Caco-2 (cell line): ENCODE measurements around the gene OSBPL8. TPM values are rescaled to one million over a fixed set of nuclear protein-coding genes. Genes with fewer than 3 reads are reported as not detected.

ENCODE experiments used
- BruUV-seq: library from RNA; stranded (reverse); fragments of 400-500 nt; replicated peaks from 2 replicates; lab custom pipeline; 2021; lab: Mats Ljungman, UMichigan
- CTCF ChIA-PET: fragments of 300-600 bp; sonication (Branson Sonifier 250); formaldehyde crosslinking; loops from one replicate; lab custom pipeline; 2022; ENCODE audit warnings: antibody characterized with exemption; lab: Charles Lee
- POLR2A ChIA-PET: fragments of 300-600 bp; sonication (Branson Sonifier 250); formaldehyde crosslinking; loops from one replicate; lab custom pipeline; 2022; ENCODE audit warnings: antibody characterized with exemption; lab: Charles Lee
- DNase-seq, 2 experiments: peaks; one replicate each; pipeline versions ENCODE4 v3.0.0 to v3.0.0-alpha.2; 2020 to 2022
- H3K27me3 ChIP-seq: replicated peaks from 2 replicates; pipeline ENCODE4 v1.6.0; 2011; ENCODE audit warnings: low read length; ENCODE audit not compliant: control insufficient read depth, insufficient read depth
- H3K36me3 ChIP-seq: 2 replicates; pipeline ENCODE4 v1.5.1; 2011; ENCODE audit warnings: low read length; ENCODE audit not compliant: control insufficient read depth, insufficient read depth
- H3K4me1 ChIP-seq: fragments of 250-450 bp; sonication (Bioruptor Pico); 2 replicates; pipeline ENCODE4 v1.5.1; 2020; ENCODE audit warnings: mild to moderate bottlenecking
- H3K4me3 ChIP-seq: 2 replicates; pipeline ENCODE4 v1.5.1; 2011; ENCODE audit warnings: low read depth, mild to moderate bottlenecking, control low read depth, low read length
- H3K9me3 ChIP-seq: fragments of 250-450 bp; sonication (Bioruptor Pico); 2 replicates; pipeline ENCODE4 v1.5.1; 2020; ENCODE audit warnings: mild to moderate bottlenecking, moderate library complexity
- H3K27ac Mint-ChIP-seq: one replicate; pipeline ENCODE4 v1.8.0; 2022; ENCODE audit warnings: mixed read lengths; ENCODE audit not compliant: unreplicated experiment
- H3K27me3 Mint-ChIP-seq: one replicate; pipeline ENCODE4 v1.8.0; 2022; ENCODE audit warnings: mixed read lengths; ENCODE audit not compliant: insufficient read depth, unreplicated experiment
- H3K36me3 Mint-ChIP-seq: one replicate; pipeline ENCODE4 v1.8.0; 2022; ENCODE audit warnings: mild to moderate bottlenecking, mixed read lengths; ENCODE audit not compliant: insufficient read depth, unreplicated experiment
- H3K4me1 Mint-ChIP-seq: one replicate; pipeline ENCODE4 v1.8.0; 2022; ENCODE audit warnings: low read depth, mixed read lengths; ENCODE audit not compliant: unreplicated experiment
- H3K4me3 Mint-ChIP-seq: one replicate; pipeline ENCODE4 v1.8.0; 2022; ENCODE audit warnings: mild to moderate bottlenecking, moderate library complexity, mixed read lengths; ENCODE audit not compliant: unreplicated experiment
- H3K9me3 Mint-ChIP-seq: one replicate; pipeline ENCODE4 v1.8.0; 2022; ENCODE audit warnings: mixed read lengths; ENCODE audit not compliant: unreplicated experiment
- CTCF ChIP-seq, 2 experiments: fragments of 200-600 bp in 1 of 2; IDR thresholded peaks; 1 replicate in 1 of 2; 2 replicates in 1 of 2; pipeline versions ENCODE4 v1.5.1 to v1.8.0; 2011 to 2022; ENCODE audit warnings: antibody characterized with exemption in 1 of 2, control low read depth in 1 of 2, inconsistent platforms in 1 of 2, low read depth in 1 of 2, low read length in 1 of 2, mild to moderate bottlenecking in 1 of 2, moderate library complexity in 1 of 2; ENCODE audit not compliant: insufficient read depth in 1 of 2, severe bottlenecking in 1 of 2, unreplicated experiment in 1 of 2
- intact Hi-C: fragments of 100-400 bp; cut with micrococcal nuclease; formaldehyde crosslinking; loops from one replicate; pipeline ENCODE4 v1.10.0; 2022; ENCODE audit not compliant: unreplicated experiment
- total RNA-seq: library from RNA; stranded (reverse); gene quantifications from 2 replicates; pipeline ENCODE4 v1.2.3, GENCODE V29; 2022

Gene OSBPL8
- total RNA-seq, 1 experiment from 2014 or later = 50.0 TPM

GRCh38 chr12:76563061-76563460 is 3.5 kb upstream of the OSBPL8 start:
- Mint-ChIP-seq H3K4me1 (peaks cover 2% of the 10 kb centered on the region), H3K36me3 (peaks cover 11% of the 10 kb centered on the region), H3K9me3 (no peaks in the 10 kb centered on the region), H3K27ac (no peak overlapping the region), H3K27me3 (no peaks in the 10 kb centered on the region), H3K4me3 (no peak overlapping the region)
- BruUV-seq = no TSS peak
- H3K36me3 ChIP-seq = no peaks in the 10 kb centered on the region
- 0 out of 2 replicates have a peak, but pooled peaks cover 4% of the 10 kb centered on the region for H3K4me1 ChIP-seq
- H3K4me3 ChIP-seq = no peak overlapping the region
- CTCF ChIA-PET = no interaction called here
- no peak for DNase-seq
- POLR2A ChIA-PET = no interaction called here
- TF ChIP-seq CTCF (IDR thresholded peaks at IDR 0.05; ENCODE audit: insufficient read depth in 1 of 2, low read depth in 1 of 2, low read length in 1 of 2, severe bottlenecking in 1 of 2, unreplicated experiment in 1 of 2) = no peak
- H3K9me3 ChIP-seq = no peaks in the 10 kb centered on the region
- intact Hi-C loops = no loop called here
- no peaks in the 10 kb centered on the region for H3K27me3 ChIP-seq

- intact Hi-C loops = no loop called here
Measured at GRCh38 chr12:76562130-76562529, 2.6 kb upstream of the OSBPL8 start.

GRCh38 chr12:76560086-76560491 is 518 bp upstream of the OSBPL8 start:
- POLR2A ChIA-PET = no interaction called here
- Mint-ChIP-seq H3K27me3 (no peaks in the 10 kb centered on the region), H3K9me3 (no peaks in the 10 kb centered on the region), H3K4me1 (no peaks in the 10 kb centered on the region), H3K27ac (peak overlapping the region; percentile 71), H3K4me3 (peak overlapping the region; percentile 94), H3K36me3 (peaks cover 11% of the 10 kb centered on the region)
- intact Hi-C loops = no loop called here
- BruUV-seq = no TSS peak
- Histone ChIP-seq H3K9me3 (no peaks in the 10 kb centered on the region), H3K27me3 (no peaks in the 10 kb centered on the region), H3K36me3 (no peaks in the 10 kb centered on the region; the same call in 1 of the 2 replicates), H3K4me1 (0 out of 2 replicates have a peak, but pooled peaks cover 4% of the 10 kb centered on the region), H3K4me3 (peak overlapping the region; percentile 70)
- DNase-seq = no peak
- TF ChIP-seq CTCF (IDR thresholded peaks at IDR 0.05; ENCODE audit: insufficient read depth in 1 of 2, low read depth in 1 of 2, low read length in 1 of 2, severe bottlenecking in 1 of 2, unreplicated experiment in 1 of 2) = no peak
- CTCF ChIA-PET = interaction anchor here (1.1 kb wide), 1 partner anchor 26 kb away, joined by 3 read pairs; no protein-coding TSS in a partner anchor

More at GRCh38 chr12:76562130-76562529, 2.6 kb upstream of the OSBPL8 start:
- Histone ChIP-seq H3K36me3 (no peaks in the 10 kb centered on the region), H3K9me3 (no peaks in the 10 kb centered on the region), H3K4me1 (0 out of 2 replicates have a peak, but pooled peaks cover 4% of the 10 kb centered on the region), H3K27me3 (no peaks in the 10 kb centered on the region), H3K4me3 (no peak overlapping the region)
- no peak for TF ChIP-seq CTCF (IDR thresholded peaks at IDR 0.05; ENCODE audit: insufficient read depth in 1 of 2, low read depth in 1 of 2, low read length in 1 of 2, severe bottlenecking in 1 of 2, unreplicated experiment in 1 of 2)
- no peak overlapping the region for H3K27ac Mint-ChIP-seq
- H3K9me3 Mint-ChIP-seq = no peaks in the 10 kb centered on the region
- H3K27me3 Mint-ChIP-seq = no peaks in the 10 kb centered on the region
- POLR2A ChIA-PET = interaction anchor here (0.7 kb wide), 1 partner anchor 259 kb away, joined by 3 read pairs; no protein-coding TSS in a partner anchor
- CTCF ChIA-PET = no interaction called here
- H3K4me3 Mint-ChIP-seq = no peak overlapping the region
- H3K36me3 Mint-ChIP-seq = peaks cover 11% of the 10 kb centered on the region
- DNase-seq = no peak
- BruUV-seq = no TSS peak
- H3K4me1 Mint-ChIP-seq = no peaks in the 10 kb centered on the region
